GM12878 (cell line): Measurements from ENCODE around the gene SRP68. TPM values are rescaled to one million over a fixed set of nuclear protein-coding genes. Genes with fewer than 3 reads are reported as not detected.

Experiments
- ATAC-seq: fragments of 200-7000 bp; cut with Tn5 transposase; 3 replicates; pipeline ENCODE4 v1.9.1; 2020; ENCODE audit warnings: mild to moderate bottlenecking, moderate library complexity
- BruUV-seq: library from RNA; stranded (reverse); fragments of 400-500 nt; replicated peaks from 2 replicates; lab custom pipeline; 2021; lab: Mats Ljungman, UMichigan
- CTCF ChIA-PET: fragments of 300-600 bp; sonication (Branson Sonifier 250); formaldehyde crosslinking; extraction: SDS; loops from one replicate; lab custom pipeline; 2021; ENCODE audit warnings: inconsistent platforms; lab: Yijun Ruan, JAX
- POLR2A ChIA-PET: fragments of 350-600 bp; formaldehyde crosslinking; extraction: SDS; loops from one replicate; lab custom pipeline; 2021; ENCODE audit warnings: inconsistent platforms; lab: Charles Lee
- RAD21 ChIA-PET: fragments of 300-600 bp; sonication (Branson Sonifier 250); formaldehyde crosslinking; loops from one replicate; lab custom pipeline; 2023; ENCODE audit warnings: antibody characterized with exemption; ENCODE audit not compliant: unreplicated experiment; lab: Charles Lee
- SMC1A ChIA-PET: fragments of 300-600 bp; sonication (Branson Sonifier 250); formaldehyde crosslinking; loops from one replicate; lab custom pipeline; 2023; ENCODE audit not compliant: unreplicated experiment, uncharacterized antibody; lab: Charles Lee
- DNase-seq: peaks from one replicate; pipeline ENCODE4 v3.0.0-alpha.2; 2011; ENCODE audit warnings: low read depth, low spot score
- FAIRE-seq: peaks from 3 replicates; lab custom pipeline; 2011; peaks lifted over from hg19 to GRCh38; lab: Jason Lieb, UNC
- H2AFZ ChIP-seq: 2 replicates; pipeline ENCODE4 v1.6.0; 2011; ENCODE audit warnings: low read depth, low read length, control low read depth; ENCODE audit not compliant: control insufficient read depth
- H3K27ac ChIP-seq: 2 replicates; pipeline ENCODE4 v1.5.1; 2011; ENCODE audit warnings: control low read depth; ENCODE audit not compliant: control insufficient read depth, insufficient read depth
- H3K27me3 ChIP-seq, 2 experiments: replicated peaks in 1 of 2; 2 replicates each; pipeline versions ENCODE4 v1.6.0 to v1.6.1; 2011; ENCODE audit warnings: low read length in 1 of 2; ENCODE audit not compliant: control insufficient read depth in 2 of 2, insufficient read depth in 2 of 2
- H3K36me3 ChIP-seq, 2 experiments: 2 replicates each; pipeline ENCODE4 v1.5.1; 2011; ENCODE audit warnings: low read length in 1 of 2; ENCODE audit not compliant: control insufficient read depth in 2 of 2, insufficient read depth in 2 of 2
- H3K4me1 ChIP-seq: 2 replicates; pipeline ENCODE4 v1.6.1; 2011; ENCODE audit warnings: mild to moderate bottlenecking, low read length, moderate library complexity, mixed read lengths; ENCODE audit not compliant: control insufficient read depth, insufficient read depth
- H3K4me2 ChIP-seq: 2 replicates; pipeline ENCODE4 v1.6.0; 2011; ENCODE audit warnings: control low read depth; ENCODE audit not compliant: control insufficient read depth, insufficient read depth
- H3K4me3 ChIP-seq: fragments of 200-600 bp; sonication (generic); 2 replicates; pipeline ENCODE4 v1.5.1; 2016
- H3K79me2 ChIP-seq: 2 replicates; pipeline ENCODE4 v1.6.0; 2011; ENCODE audit warnings: low read length; ENCODE audit not compliant: control insufficient read depth, insufficient read depth
- H3K9ac ChIP-seq: 2 replicates; pipeline ENCODE4 v1.8.0; 2011; ENCODE audit warnings: low read length, control low read depth, mixed read lengths; ENCODE audit not compliant: control insufficient read depth, insufficient read depth
- H3K9me3 ChIP-seq: replicated peaks from 3 replicates; pipeline ENCODE4 v1.5.1; 2011; ENCODE audit warnings: mild to moderate bottlenecking, low read length; ENCODE audit not compliant: control insufficient read depth, insufficient read depth
- H4K20me1 ChIP-seq: 2 replicates; pipeline ENCODE4 v1.6.0; 2011; ENCODE audit not compliant: control insufficient read depth, insufficient read depth
- ASH2L ChIP-seq: fragments of 300-600, 200-600 bp; sonication (generic); IDR thresholded peaks from 2 replicates; pipeline ENCODE4 v1.6.1; 2017; ENCODE audit warnings: low read depth, mild to moderate bottlenecking, borderline replicate concordance
- CBFB ChIP-seq: IDR thresholded peaks from 2 replicates; pipeline ENCODE4 v1.6.1; 2016; ENCODE audit warnings: antibody characterized with exemption, low read depth
- CHD4 ChIP-seq: fragments of 200-600 bp; sonication (generic); IDR thresholded peaks from 2 replicates; pipeline ENCODE4 v1.6.1; 2016; ENCODE audit warnings: mild to moderate bottlenecking
- E2F8 ChIP-seq: fragments of 450-650 bp; IDR thresholded peaks from 2 replicates; pipeline ENCODE4 v1.6.1; 2018; ENCODE audit warnings: mild to moderate bottlenecking, low read depth, moderate library complexity; ENCODE audit not compliant: partially characterized antibody
- FOS ChIP-seq: IDR thresholded peaks from 3 replicates; pipeline ENCODE4 v1.6.1; 2011; ENCODE audit warnings: borderline replicate concordance; ENCODE audit not compliant: insufficient read length; ENCODE audit errors: extremely low read depth
- IKZF2 ChIP-seq, 2 experiments: fragments of 450-650 bp; IDR thresholded peaks; 2 replicates each; pipeline ENCODE4 v1.6.1; 2017; ENCODE audit warnings: mild to moderate bottlenecking in 2 of 2, moderate library complexity in 2 of 2
- LARP7 ChIP-seq: fragments of 450-650 bp; IDR thresholded peaks from 2 replicates; pipeline ENCODE4 v1.6.1; 2017; ENCODE audit warnings: mild to moderate bottlenecking
- MTA3 ChIP-seq: IDR thresholded peaks from 2 replicates; pipeline ENCODE4 v1.6.1; 2012; ENCODE audit warnings: low read length, inconsistent platforms, borderline replicate concordance
- NBN ChIP-seq: fragments of 450-650 bp; IDR thresholded peaks from 2 replicates; pipeline ENCODE4 v1.6.1; 2016
- NR2C2 ChIP-seq: IDR thresholded peaks from 2 replicates; pipeline ENCODE4 v1.6.1; 2011; ENCODE audit warnings: borderline replicate concordance, low read depth; ENCODE audit not compliant: control insufficient read depth, insufficient read length
- POLR2AphosphoS5 ChIP-seq: IDR thresholded peaks from 2 replicates; pipeline ENCODE4 v1.6.1; 2011; ENCODE audit warnings: mild to moderate bottlenecking, low read length, inconsistent platforms
- STAT1 ChIP-seq: fragments of 450-650 bp; conservative IDR thresholded peaks from 2 replicates; pipeline ENCODE4 v1.6.1; 2014; ENCODE audit warnings: antibody characterized with exemption, mild to moderate bottlenecking
- TCF3 ChIP-seq: IDR thresholded peaks from 2 replicates; pipeline ENCODE4 v1.6.1; 2012; ENCODE audit warnings: low read depth, mild to moderate bottlenecking, low read length, borderline replicate concordance; ENCODE audit not compliant: insufficient read depth
- ZBED1 ChIP-seq: IDR thresholded peaks from 2 replicates; pipeline ENCODE4 v1.6.1; 2016; ENCODE audit warnings: borderline replicate concordance
- ZNF217 ChIP-seq: fragments of 450-650 bp; IDR thresholded peaks from 2 replicates; pipeline ENCODE4 v1.6.1; 2017; ENCODE audit warnings: antibody characterized with exemption, mild to moderate bottlenecking
- ZNF622 ChIP-seq: fragments of 450-650 bp; IDR thresholded peaks from 2 replicates; pipeline ENCODE4 v1.6.1; 2017; ENCODE audit warnings: mild to moderate bottlenecking, inconsistent platforms
- WGBS: methylation state at CpG from one replicate; pipeline ENCODE4 v1.1.6; 2016; ENCODE audit warnings: low lambda C conversion rate; ENCODE audit not compliant: insufficient replicate concordance, insufficient coverage; ENCODE audit errors: missing lambda C conversion rate; 5-methylcytosine and 5-hydroxymethylcytosine counted together
- in situ Hi-C: fragments of 300-500 bp; cut with MboI; formaldehyde crosslinking; loops from 9 replicates; pipeline ENCODE4 v1.14.3; 2018; ENCODE audit warnings: mixed read lengths
- intact Hi-C: fragments of 100-400 bp; cut with micrococcal nuclease; formaldehyde crosslinking; loops from one replicate; pipeline ENCODE4 v1.14.2; 2022; ENCODE audit not compliant: unreplicated experiment
- polyA plus RNA-seq, 11 experiments: library from polyadenylated mRNA; depleted of rRNA in 4 of 11; unstranded in 6 of 11; stranded (reverse) in 5 of 11; fragments of >200 nt; fragmentation: Nextera tagmentation in 4 of 11; fragmentation: Illumina TruSeq in 1 of 11; extraction: Ambion mirVana in 4 of 11; extraction: Trizol in 1 of 11; gene quantifications; 1 replicate in 1 of 11; 2 replicates in 10 of 11; pipeline versions ENCODE4 v1.2.1 to v1.2.3, GENCODE V29; 2011 to 2016; ENCODE audit warnings: inconsistent platforms in 2 of 11, missing spikeins in 2 of 11, low read depth in 1 of 11
- total RNA-seq, 4 experiments: library from RNA; depleted of rRNA in 3 of 4; stranded (reverse); fragments of >200 nt in 3 of 4; fragmentation: Illumina TruSeq in 1 of 4; extraction: Trizol in 1 of 4; gene quantifications; 2 replicates each; pipeline versions ENCODE4 v1.2.1 to v1.2.3, GENCODE V29; 2013 to 2021

The SRP68 gene
- total and polyA plus RNA-seq, 10 of the 15 experiments (the other 5 are each of a cell fraction or from before 2014, with no cell fraction given), result 24.7 to 89.7 (median 62.7) TPM

GRCh38 chr17:76026714-76027158, 45.6 kb downstream of the SRP68 start:
- CTCF ChIA-PET, result no interaction called here
- H4K20me1 ChIP-seq, result no peaks in the 10 kb centered on the region
- H3K36me3 ChIP-seq, result no peaks in the 10 kb centered on the region
- no peaks in the 10 kb centered on the region for H3K9me3 ChIP-seq
- H3K4me1 ChIP-seq, result no peaks in the 10 kb centered on the region
- FAIRE-seq (no peak), ATAC-seq (no peak)
- no peaks in the 10 kb centered on the region for H3K79me2 ChIP-seq
- in situ Hi-C loops, result no loop called here
- H3K4me3 ChIP-seq, result no peak overlapping the region
- TF ChIP-seq CBFB (no peak), ZNF217 (no peak), CHD4 (no peak), ZBED1 (no peak), ASH2L (no peak), ZNF622 (no peak), STAT1 (no peak), IKZF2 (IDR thresholded peaks at IDR 0.05) (no peak), MTA3 (no peak)
- TF ChIP-seq, all 136 proteins: peak for 0
- H3K4me2 ChIP-seq, result no peak overlapping the region
- no TSS peak for BruUV-seq
- no peak overlapping the region for H3K27ac ChIP-seq
- 56% methylated on average over 15 of the region's 15 CpGs for WGBS
- no peaks in the 10 kb centered on the region for H3K27me3 ChIP-seq
- ChIA-PET POLR2A (no interaction called here), SMC1A (no interaction called here), RAD21 (no interaction called here)
- no peak overlapping the region for H2AFZ ChIP-seq
- intact Hi-C loops, result no loop called here
- DNase-seq, result no peak
- H3K9ac ChIP-seq, result no peak overlapping the region

- intact Hi-C loops (no loop called here), in situ Hi-C loops (no loop called here)
- RAD21 ChIA-PET, result interaction anchor here (0.7 kb wide), 1 partner anchor 55 kb away, joined by 3 read pairs; no protein-coding TSS in a partner anchor
- H3K4me3 ChIP-seq, result no peak overlapping the region
- POLR2A ChIA-PET, result no interaction called here
- H3K36me3 ChIP-seq, result no peaks in the 10 kb centered on the region
- SMC1A ChIA-PET, result no interaction called here
- BruUV-seq, result no TSS peak
- no peak for FAIRE-seq
- no peak overlapping the region for H3K9ac ChIP-seq
- no peaks in the 10 kb centered on the region for H4K20me1 ChIP-seq
- no peaks in the 10 kb centered on the region for H3K27me3 ChIP-seq
- no peak for TF ChIP-seq POLR2AphosphoS5
- TF ChIP-seq LARP7, result no peak
- TF ChIP-seq E2F8, result no peak
- no peak for TF ChIP-seq NBN
- TF ChIP-seq NR2C2, result no peak
- TF ChIP-seq TCF3, result no peak
- TF ChIP-seq FOS, result no peak
- no peak for ATAC-seq
- CTCF ChIA-PET, result no interaction called here
- WGBS, result 47% methylated on average over 12 of the region's 12 CpGs
- no peak overlapping the region for H3K27ac ChIP-seq
- H2AFZ ChIP-seq, result no peak overlapping the region
- no peak overlapping the region for H3K4me2 ChIP-seq
- no peaks in the 10 kb centered on the region for H3K79me2 ChIP-seq
- H3K4me1 ChIP-seq, result no peaks in the 10 kb centered on the region
- no peak for DNase-seq
- H3K9me3 ChIP-seq, result no peaks in the 10 kb centered on the region
These were observed 47.0 kb downstream of the SRP68 start for GRCh38 chr17:76025294-76025693.
